GM23338 (cell line): ENCODE measurements around the gene PCLO.

Source experiments
- CREB1 ChIP-seq: fragments of 250-450 bp; sonication (Bioruptor Pico); IDR thresholded peaks from 2 replicates; pipeline ENCODE4 v1.5.0; 2020; ENCODE audit warnings: low read depth, mild to moderate bottlenecking, moderate library complexity
- ETS1 ChIP-seq: IDR thresholded peaks from 2 replicates; pipeline ENCODE4 v1.6.1; 2016; ENCODE audit warnings: antibody characterized with exemption
- EZH2 ChIP-seq: fragments of 200-600 bp; sonication (generic); IDR thresholded peaks from one replicate; pipeline ENCODE4 v1.8.0; 2017; ENCODE audit warnings: antibody characterized with exemption, mild to moderate bottlenecking, low read depth; ENCODE audit not compliant: unreplicated experiment
- EZH2phosphoT487 ChIP-seq: fragments of 200-600 bp; sonication (generic); IDR thresholded peaks from one replicate; pipeline ENCODE4 v1.8.1; 2018; ENCODE audit warnings: antibody characterized with exemption; ENCODE audit not compliant: unreplicated experiment
- JUNB ChIP-seq: IDR thresholded peaks from one replicate; pipeline ENCODE4 v1.6.1; 2016; ENCODE audit warnings: antibody characterized with exemption; ENCODE audit not compliant: unreplicated experiment
- NANOG ChIP-seq: IDR thresholded peaks from 2 replicates; pipeline ENCODE4 v1.6.1; 2016; ENCODE audit warnings: antibody characterized with exemption, borderline replicate concordance
- POLR2AphosphoS5 ChIP-seq: IDR thresholded peaks from 2 replicates; pipeline ENCODE4 v1.6.1; 2016; ENCODE audit warnings: antibody characterized with exemption, low read depth
- STAT1 ChIP-seq: IDR thresholded peaks from one replicate; pipeline ENCODE4 v1.6.1; 2016; ENCODE audit warnings: antibody characterized with exemption; ENCODE audit not compliant: unreplicated experiment
- ZNF114 ChIP-seq: fragments of 250-450 bp; sonication (Bioruptor Pico); IDR thresholded peaks from 2 replicates; pipeline ENCODE4 v1.5.0; 2020; ENCODE audit warnings: mild to moderate bottlenecking, moderate library complexity
- ZNF331 ChIP-seq: fragments of 250-450 bp; sonication (Bioruptor Pico); IDR thresholded peaks from 2 replicates; pipeline ENCODE4 v1.5.0; 2020; ENCODE audit warnings: low read depth, mild to moderate bottlenecking, moderate library complexity
- TF ChIP-seq, protein P1 (sequence below), 2 experiments: fragments of 200-600 bp in 1 of 2; sonication (generic) in 1 of 2; conservative IDR thresholded peaks; 2 replicates each; pipeline versions ENCODE4 v1.5.1 to v1.6.1; 2016 to 2017; ENCODE audit warnings: antibody characterized with exemption in 2 of 2, low read depth in 2 of 2, mild to moderate bottlenecking in 2 of 2, moderate library complexity in 1 of 2
- TF ChIP-seq, protein P2 (sequence below): IDR thresholded peaks from one replicate; pipeline ENCODE4 v1.6.1; 2018; ENCODE audit warnings: antibody characterized with exemption; ENCODE audit not compliant: unreplicated experiment
- TF ChIP-seq, protein P3 (sequence below): fragments of 250-450 bp; sonication (Bioruptor Pico); IDR thresholded peaks from 2 replicates; pipeline ENCODE4 v1.5.0; 2020; ENCODE audit warnings: mild to moderate bottlenecking, moderate library complexity

DNA sequence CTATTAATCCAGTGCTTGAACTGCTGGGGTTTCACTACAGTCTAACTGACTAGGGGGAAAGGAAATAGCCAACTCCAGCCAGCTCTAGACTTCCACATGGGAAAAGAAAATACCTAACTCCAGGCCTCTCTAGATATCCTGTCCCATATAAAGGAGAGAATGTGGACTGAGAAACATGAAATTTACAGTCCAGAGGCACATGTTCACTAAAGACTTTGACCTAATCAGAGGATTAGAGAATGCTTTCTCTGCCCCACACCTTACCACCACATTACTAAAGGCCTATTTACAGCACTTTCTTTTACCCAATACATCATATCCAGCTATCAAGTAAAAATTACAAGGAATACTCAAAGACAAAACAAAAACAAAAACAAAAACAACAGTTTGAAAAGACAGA, 164.2 kb downstream of the PCLO start:
- TF ChIP-seq ZNF114 (no peak), EZH2 (no peak), ZNF331 (CRISPR knock-in tag) (no peak), EZH2phosphoT487 (no peak), POLR2AphosphoS5 (no peak), ETS1 (no peak), NANOG (no peak), CREB1 (CRISPR knock-in tag) (no peak), JUNB (no peak), STAT1 (no peak)
- TF ChIP-seq, protein P1, sequence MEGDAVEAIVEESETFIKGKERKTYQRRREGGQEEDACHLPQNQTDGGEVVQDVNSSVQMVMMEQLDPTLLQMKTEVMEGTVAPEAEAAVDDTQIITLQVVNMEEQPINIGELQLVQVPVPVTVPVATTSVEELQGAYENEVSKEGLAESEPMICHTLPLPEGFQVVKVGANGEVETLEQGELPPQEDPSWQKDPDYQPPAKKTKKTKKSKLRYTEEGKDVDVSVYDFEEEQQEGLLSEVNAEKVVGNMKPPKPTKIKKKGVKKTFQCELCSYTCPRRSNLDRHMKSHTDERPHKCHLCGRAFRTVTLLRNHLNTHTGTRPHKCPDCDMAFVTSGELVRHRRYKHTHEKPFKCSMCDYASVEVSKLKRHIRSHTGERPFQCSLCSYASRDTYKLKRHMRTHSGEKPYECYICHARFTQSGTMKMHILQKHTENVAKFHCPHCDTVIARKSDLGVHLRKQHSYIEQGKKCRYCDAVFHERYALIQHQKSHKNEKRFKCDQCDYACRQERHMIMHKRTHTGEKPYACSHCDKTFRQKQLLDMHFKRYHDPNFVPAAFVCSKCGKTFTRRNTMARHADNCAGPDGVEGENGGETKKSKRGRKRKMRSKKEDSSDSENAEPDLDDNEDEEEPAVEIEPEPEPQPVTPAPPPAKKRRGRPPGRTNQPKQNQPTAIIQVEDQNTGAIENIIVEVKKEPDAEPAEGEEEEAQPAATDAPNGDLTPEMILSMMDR (conservative IDR thresholded peaks at IDR 0.05; ENCODE audit: low read depth in 2 of 2) = no peak
- TF ChIP-seq, protein P2, sequence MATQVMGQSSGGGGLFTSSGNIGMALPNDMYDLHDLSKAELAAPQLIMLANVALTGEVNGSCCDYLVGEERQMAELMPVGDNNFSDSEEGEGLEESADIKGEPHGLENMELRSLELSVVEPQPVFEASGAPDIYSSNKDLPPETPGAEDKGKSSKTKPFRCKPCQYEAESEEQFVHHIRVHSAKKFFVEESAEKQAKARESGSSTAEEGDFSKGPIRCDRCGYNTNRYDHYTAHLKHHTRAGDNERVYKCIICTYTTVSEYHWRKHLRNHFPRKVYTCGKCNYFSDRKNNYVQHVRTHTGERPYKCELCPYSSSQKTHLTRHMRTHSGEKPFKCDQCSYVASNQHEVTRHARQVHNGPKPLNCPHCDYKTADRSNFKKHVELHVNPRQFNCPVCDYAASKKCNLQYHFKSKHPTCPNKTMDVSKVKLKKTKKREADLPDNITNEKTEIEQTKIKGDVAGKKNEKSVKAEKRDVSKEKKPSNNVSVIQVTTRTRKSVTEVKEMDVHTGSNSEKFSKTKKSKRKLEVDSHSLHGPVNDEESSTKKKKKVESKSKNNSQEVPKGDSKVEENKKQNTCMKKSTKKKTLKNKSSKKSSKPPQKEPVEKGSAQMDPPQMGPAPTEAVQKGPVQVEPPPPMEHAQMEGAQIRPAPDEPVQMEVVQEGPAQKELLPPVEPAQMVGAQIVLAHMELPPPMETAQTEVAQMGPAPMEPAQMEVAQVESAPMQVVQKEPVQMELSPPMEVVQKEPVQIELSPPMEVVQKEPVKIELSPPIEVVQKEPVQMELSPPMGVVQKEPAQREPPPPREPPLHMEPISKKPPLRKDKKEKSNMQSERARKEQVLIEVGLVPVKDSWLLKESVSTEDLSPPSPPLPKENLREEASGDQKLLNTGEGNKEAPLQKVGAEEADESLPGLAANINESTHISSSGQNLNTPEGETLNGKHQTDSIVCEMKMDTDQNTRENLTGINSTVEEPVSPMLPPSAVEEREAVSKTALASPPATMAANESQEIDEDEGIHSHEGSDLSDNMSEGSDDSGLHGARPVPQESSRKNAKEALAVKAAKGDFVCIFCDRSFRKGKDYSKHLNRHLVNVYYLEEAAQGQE = no peak
- TF ChIP-seq, protein P3, sequence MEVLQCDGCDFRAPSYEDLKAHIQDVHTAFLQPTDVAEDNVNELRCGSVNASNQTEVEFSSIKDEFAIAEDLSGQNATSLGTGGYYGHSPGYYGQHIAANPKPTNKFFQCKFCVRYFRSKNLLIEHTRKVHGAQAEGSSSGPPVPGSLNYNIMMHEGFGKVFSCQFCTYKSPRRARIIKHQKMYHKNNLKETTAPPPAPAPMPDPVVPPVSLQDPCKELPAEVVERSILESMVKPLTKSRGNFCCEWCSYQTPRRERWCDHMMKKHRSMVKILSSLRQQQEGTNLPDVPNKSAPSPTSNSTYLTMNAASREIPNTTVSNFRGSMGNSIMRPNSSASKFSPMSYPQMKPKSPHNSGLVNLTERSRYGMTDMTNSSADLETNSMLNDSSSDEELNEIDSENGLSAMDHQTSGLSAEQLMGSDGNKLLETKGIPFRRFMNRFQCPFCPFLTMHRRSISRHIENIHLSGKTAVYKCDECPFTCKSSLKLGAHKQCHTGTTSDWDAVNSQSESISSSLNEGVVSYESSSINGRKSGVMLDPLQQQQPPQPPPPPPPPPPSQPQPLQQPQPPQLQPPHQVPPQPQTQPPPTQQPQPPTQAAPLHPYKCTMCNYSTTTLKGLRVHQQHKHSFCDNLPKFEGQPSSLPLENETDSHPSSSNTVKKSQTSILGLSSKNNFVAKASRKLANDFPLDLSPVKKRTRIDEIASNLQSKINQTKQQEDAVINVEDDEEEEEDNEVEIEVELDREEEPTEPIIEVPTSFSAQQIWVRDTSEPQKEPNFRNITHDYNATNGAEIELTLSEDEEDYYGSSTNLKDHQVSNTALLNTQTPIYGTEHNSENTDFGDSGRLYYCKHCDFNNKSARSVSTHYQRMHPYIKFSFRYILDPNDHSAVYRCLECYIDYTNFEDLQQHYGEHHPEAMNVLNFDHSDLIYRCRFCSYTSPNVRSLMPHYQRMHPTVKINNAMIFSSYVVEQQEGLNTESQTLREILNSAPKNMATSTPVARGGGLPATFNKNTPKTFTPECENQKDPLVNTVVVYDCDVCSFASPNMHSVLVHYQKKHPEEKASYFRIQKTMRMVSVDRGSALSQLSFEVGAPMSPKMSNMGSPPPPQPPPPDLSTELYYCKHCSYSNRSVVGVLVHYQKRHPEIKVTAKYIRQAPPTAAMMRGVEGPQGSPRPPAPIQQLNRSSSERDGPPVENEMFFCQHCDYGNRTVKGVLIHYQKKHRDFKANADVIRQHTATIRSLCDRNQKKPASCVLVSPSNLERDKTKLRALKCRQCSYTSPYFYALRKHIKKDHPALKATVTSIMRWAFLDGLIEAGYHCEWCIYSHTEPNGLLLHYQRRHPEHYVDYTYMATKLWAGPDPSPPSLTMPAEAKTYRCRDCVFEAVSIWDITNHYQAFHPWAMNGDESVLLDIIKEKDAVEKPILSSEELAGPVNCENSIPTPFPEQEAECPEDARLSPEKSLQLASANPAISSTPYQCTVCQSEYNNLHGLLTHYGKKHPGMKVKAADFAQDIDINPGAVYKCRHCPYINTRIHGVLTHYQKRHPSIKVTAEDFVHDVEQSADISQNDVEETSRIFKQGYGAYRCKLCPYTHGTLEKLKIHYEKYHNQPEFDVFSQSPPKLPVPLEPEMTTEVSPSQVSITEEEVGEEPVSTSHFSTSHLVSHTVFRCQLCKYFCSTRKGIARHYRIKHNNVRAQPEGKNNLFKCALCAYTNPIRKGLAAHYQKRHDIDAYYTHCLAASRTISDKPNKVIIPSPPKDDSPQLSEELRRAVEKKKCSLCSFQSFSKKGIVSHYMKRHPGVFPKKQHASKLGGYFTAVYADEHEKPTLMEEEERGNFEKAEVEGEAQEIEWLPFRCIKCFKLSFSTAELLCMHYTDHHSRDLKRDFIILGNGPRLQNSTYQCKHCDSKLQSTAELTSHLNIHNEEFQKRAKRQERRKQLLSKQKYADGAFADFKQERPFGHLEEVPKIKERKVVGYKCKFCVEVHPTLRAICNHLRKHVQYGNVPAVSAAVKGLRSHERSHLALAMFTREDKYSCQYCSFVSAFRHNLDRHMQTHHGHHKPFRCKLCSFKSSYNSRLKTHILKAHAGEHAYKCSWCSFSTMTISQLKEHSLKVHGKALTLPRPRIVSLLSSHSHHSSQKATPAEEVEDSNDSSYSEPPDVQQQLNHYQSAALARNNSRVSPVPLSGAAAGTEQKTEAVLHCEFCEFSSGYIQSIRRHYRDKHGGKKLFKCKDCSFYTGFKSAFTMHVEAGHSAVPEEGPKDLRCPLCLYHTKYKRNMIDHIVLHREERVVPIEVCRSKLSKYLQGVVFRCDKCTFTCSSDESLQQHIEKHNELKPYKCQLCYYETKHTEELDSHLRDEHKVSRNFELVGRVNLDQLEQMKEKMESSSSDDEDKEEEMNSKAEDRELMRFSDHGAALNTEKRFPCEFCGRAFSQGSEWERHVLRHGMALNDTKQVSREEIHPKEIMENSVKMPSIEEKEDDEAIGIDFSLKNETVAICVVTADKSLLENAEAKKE (CRISPR knock-in tag) = no peak
